ENCODE results near the gene RANBP17. TPM values are rescaled to one million over a fixed set of nuclear protein-coding genes. Genes with fewer than 3 reads are reported as not detected.

RANBP17 gene
- total RNA-seq, 4 donors from 2014 or later = 4.4 to 11.7 (median 6.0) TPM

DNA sequence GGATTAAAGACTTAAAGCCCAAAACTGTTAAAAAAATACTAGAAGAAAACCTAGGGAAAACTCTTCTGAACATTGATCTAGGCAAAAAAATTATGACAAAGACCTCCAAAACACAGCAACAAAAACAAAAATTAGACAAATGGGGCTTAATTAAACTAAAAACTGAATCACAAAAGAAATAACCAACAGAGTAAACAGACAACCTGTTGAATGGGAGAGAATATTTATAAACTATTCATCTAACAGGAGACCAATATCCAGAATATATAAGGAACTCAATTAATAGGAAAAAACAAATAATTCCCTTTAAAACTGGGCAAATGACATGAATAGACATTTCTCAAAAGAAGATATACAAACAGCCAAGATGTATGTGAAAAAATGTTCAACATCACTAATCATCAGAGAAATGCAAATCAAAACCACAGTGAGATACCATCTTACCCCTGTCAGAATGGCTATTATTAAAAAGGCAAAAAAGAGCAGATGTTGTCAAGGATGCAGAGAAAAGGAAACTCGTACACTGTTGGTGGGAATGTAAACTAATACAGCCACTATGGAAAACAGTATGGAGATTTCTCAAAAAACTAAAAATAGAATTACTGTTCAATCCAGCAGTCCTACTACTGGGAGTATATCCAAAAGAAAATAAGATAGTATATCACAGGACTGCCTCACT, 397.1 kb downstream of the RANBP17 start:
- TF ChIP-seq, protein P1, sequence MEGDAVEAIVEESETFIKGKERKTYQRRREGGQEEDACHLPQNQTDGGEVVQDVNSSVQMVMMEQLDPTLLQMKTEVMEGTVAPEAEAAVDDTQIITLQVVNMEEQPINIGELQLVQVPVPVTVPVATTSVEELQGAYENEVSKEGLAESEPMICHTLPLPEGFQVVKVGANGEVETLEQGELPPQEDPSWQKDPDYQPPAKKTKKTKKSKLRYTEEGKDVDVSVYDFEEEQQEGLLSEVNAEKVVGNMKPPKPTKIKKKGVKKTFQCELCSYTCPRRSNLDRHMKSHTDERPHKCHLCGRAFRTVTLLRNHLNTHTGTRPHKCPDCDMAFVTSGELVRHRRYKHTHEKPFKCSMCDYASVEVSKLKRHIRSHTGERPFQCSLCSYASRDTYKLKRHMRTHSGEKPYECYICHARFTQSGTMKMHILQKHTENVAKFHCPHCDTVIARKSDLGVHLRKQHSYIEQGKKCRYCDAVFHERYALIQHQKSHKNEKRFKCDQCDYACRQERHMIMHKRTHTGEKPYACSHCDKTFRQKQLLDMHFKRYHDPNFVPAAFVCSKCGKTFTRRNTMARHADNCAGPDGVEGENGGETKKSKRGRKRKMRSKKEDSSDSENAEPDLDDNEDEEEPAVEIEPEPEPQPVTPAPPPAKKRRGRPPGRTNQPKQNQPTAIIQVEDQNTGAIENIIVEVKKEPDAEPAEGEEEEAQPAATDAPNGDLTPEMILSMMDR (IDR thresholded peaks at IDR 0.05; ENCODE audit: low read depth) = no peak

DNA sequence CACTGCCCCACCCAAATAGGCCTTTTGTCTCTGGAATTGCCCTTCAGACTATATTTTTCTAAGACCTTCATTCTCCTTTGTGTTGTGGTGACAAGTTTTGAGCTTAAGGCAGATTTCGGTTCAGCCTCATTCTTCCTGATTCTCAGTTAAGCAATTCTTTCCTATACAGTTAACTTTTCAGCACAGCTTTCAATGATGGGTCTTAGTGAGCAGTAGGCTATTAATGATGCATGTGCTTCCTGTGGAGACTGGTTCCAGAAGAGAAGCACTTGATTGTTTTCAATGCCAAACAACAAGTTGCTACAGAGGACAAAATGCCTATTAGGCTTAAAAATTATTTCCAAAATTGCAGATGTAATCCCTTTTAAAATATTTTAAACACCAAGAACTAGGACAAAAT, 399.5 kb downstream of the RANBP17 start:
- TF ChIP-seq, protein P1 (IDR thresholded peaks at IDR 0.05; ENCODE audit: low read depth) = no peak

DNA sequence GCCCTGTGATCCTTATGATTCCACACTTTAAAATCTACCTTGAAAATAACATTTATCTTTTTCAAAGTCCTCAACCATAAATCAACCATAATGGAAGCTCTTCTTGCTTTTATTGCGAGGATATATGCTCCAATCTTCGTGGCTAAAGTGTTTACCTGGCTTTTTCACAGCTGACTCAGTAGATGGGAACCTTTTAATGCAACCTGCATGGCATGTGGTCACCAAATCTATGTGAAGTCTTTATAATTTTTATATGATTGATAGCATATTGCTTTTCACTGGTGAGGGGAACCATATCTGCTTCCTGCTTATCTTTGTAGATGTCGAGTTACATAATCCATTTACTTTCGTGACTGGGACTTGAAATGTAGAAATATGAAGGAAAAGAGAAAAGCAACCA, 400.1 kb downstream of the RANBP17 start:
- TF ChIP-seq, protein P1 (IDR thresholded peaks at IDR 0.05; ENCODE audit: low read depth) = no peak

DNA sequence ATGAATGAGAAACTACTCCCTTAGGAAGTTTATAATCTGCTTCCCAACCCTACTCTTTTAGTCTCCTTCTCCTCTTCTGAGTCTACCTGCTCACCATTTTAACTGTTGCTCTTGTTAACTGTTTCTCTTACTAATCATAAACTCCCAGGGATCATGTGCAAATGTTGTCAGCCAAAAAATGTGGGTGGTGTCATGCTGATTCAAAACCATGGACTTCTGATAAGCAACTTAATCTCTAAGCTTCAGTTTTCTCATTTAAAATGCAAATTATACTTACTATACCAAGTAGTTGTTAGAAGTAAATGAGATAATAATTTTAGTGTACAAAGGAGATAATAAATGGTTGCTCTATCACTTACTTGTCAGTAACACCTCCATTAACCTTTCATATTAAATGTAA, 401.4 kb downstream of the RANBP17 start:
- TF ChIP-seq, protein P1 (IDR thresholded peaks at IDR 0.05; ENCODE audit: low read depth) = no peak

DNA sequence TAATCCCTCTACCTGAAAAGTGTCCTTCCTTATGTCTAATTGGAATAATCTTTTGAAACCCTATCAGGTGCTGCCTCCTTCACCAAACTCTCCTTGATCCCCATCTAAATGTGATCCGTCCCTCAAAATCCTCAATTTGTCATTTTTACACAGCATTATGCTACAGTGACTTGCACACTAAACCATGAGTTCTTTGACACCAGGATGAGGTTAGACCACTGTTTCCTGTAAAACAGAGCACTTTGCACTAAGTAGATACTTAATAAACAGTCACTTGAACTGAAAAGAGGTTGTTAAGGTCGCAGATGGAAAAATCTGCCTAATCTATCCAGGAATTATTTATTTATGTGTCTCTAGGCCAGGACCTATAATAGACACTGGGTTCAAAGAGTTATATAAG, 403.0 kb downstream of the RANBP17 start:
- TF ChIP-seq, protein P1 (IDR thresholded peaks at IDR 0.05; ENCODE audit: low read depth) = no peak

DNA sequence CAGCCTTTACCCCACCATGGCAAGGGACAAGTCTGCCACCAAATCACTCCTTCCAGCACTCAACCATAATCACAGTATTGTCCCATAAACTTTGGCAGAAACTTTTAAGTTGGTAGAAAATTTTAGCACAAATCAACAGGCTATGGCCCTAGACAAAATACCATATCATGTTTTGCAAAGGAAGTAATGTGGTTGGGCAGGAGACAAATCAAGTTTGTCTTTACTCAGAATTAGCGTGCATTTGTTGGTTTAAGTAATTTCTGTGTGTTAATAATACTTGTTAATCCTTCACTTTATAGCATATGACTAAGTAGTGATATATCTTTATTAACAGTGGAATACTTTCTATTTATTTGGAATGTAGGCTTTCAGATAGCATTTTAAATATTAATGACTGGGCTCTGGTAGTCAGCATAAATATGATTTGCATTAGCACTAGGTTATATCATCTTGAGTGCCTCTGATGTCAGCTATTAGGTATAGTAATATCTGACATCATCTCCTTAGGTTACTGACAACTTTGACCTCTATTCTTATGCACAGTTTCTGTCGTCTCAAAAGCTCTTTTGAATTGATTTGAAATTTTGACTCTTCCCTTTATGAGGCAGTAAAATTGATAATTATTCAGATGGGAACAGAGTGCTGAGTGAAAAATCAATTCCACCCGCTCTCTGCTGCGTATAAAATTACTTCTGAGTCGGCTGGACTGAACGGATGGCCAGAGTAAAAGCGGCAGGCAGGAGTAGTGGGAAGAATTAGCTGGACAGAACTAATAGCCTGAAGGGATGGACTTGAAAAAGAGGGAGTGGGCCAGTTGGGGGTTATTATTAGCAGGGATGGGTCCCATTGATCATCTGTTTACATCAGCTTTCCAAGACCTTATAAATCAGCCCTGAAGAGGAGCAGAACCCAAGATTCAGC, 407.1 kb downstream of the RANBP17 start:
- TF ChIP-seq, protein P1 (IDR thresholded peaks at IDR 0.05; ENCODE audit: low read depth) = no peak

DNA sequence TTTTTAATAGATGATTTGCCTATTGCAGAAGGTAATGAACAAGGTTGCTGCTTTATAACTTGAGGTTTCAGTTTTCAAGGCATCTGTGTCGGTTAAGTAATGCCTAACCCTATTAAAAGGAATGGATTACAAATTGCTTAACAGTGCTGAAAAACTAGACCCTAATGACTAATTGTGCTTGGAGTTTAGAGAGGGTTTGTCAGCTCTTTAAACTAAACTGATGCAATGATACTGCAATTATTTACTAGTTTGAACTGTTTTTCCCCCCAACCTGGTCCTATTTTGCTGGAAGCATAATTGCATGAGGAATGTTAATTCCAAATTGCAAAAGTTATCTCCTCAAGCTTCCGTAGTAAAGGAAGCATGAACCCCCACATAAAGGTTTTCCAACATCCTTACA, 407.9 kb downstream of the RANBP17 start:
- TF ChIP-seq, protein P1 (IDR thresholded peaks at IDR 0.05; ENCODE audit: low read depth) = no peak

Measured in subcutaneous adipose tissue (tissue), 4 donors.